ENCODE data around the gene MAPKAPK3. TPM values are rescaled to one million over a fixed set of nuclear protein-coding genes. Genes with fewer than 3 reads are reported as not detected.

Gene MAPKAPK3
- total RNA-seq, 1 donor from 2014 or later: 23.7 TPM

DNA sequence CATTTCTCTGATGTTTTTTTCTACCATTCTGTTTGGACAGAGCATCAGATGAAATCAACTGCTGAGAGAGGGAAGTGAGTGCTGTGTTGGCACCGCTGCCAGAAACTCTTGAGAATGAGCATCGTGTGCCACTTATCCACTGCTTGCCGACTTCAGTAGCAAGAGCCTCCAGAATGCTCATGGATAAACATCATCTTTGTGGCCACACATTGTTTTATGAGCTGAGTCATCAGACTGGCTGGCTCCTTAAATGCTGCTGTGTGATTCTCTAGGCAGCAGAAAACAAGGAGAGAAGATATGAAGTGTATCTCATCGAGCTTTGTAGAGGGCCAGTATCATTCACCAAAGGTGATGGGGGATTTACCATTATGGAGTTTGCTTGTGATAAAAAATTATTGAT, 54.4 kb downstream of the MAPKAPK3 start:
- H3K4me1 ChIP-seq: no peaks in the 10 kb centered on the region
- H3K27ac ChIP-seq: no peak overlapping the region
- H3K9me3 ChIP-seq: no peaks in the 10 kb centered on the region
- no peaks in the 10 kb centered on the region for H3K36me3 ChIP-seq
- H3K27me3 ChIP-seq: no peaks in the 10 kb centered on the region
- DNase-seq (ENCODE audit: low spot score in 2 of 2): no peak
- TF ChIP-seq, protein P1, sequence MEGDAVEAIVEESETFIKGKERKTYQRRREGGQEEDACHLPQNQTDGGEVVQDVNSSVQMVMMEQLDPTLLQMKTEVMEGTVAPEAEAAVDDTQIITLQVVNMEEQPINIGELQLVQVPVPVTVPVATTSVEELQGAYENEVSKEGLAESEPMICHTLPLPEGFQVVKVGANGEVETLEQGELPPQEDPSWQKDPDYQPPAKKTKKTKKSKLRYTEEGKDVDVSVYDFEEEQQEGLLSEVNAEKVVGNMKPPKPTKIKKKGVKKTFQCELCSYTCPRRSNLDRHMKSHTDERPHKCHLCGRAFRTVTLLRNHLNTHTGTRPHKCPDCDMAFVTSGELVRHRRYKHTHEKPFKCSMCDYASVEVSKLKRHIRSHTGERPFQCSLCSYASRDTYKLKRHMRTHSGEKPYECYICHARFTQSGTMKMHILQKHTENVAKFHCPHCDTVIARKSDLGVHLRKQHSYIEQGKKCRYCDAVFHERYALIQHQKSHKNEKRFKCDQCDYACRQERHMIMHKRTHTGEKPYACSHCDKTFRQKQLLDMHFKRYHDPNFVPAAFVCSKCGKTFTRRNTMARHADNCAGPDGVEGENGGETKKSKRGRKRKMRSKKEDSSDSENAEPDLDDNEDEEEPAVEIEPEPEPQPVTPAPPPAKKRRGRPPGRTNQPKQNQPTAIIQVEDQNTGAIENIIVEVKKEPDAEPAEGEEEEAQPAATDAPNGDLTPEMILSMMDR (IDR thresholded peaks at IDR 0.05): no peak
- intact Hi-C loops (cut with DNase I): loop anchor here (10.0 kb wide), 1 partner anchor 703 kb away; no protein-coding TSS in a partner anchor
- H3K4me3 ChIP-seq: no peak overlapping the region

DNA sequence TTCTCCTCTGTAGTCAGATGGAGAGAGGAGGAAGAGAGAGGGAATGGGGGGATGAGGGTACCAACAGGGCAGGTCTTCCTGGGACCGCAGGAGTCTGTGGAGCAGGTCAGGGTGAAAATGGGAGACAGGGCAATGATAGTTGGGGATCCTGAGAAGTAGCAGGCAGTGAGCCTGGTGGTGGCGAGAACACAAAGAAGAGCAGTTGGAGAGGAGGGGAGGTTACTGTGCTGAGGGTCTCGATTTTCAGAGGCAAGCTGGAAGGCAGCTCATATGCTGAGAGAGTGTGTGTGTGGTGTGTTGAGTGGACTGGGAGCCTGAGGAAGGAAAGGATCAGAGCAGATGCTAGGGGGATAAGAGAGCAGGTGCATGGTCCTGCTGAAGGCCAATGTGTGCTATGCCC, 55.7 kb downstream of the MAPKAPK3 start:
- TF ChIP-seq, protein P1 (IDR thresholded peaks at IDR 0.05): no peak
- intact Hi-C loops (cut with DNase I): loop anchor here (10.0 kb wide), 1 partner anchor 702 kb away; no protein-coding TSS in a partner anchor
- Histone ChIP-seq H3K9me3 (no peaks in the 10 kb centered on the region), H3K27ac (no peak overlapping the region), H3K27me3 (no peaks in the 10 kb centered on the region), H3K4me3 (no peak overlapping the region), H3K36me3 (no peaks in the 10 kb centered on the region), H3K4me1 (no peaks in the 10 kb centered on the region)
- no peak for DNase-seq (ENCODE audit: low spot score in 2 of 2)

DNA sequence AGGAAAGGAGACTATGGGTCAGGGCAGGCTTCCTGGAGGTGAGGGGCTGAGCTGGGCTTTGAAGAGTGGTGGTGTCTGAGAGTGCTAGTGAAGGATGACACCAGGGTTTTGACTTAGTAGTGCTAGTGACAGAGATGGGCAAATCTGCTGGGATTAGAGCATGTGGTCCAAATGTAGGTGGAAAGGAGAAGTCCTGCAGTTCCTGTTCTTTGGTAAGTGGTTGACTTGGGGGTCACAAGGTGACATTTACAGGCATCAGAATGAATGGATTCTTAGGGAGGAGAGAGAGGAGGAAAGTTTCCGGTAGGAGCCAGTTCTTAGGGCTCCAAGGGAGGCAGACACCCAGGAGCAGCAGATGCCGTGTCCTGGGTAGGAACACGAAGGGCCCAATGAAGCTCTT, 57.0 kb downstream of the MAPKAPK3 start:
- no peaks in the 10 kb centered on the region for H3K27me3 ChIP-seq
- no peaks in the 10 kb centered on the region for H3K4me1 ChIP-seq
- DNase-seq (ENCODE audit: low spot score in 2 of 2): no peak
- H3K27ac ChIP-seq: no peak overlapping the region
- no peaks in the 10 kb centered on the region for H3K9me3 ChIP-seq
- intact Hi-C loops (cut with DNase I): loop anchor here (2.0 to 10.0 kb wide), 2 partner anchors 57 to 701 kb away; partner anchors contain the start of gene MAPKAPK3
- no peak overlapping the region for H3K4me3 ChIP-seq
- TF ChIP-seq, protein P1 (IDR thresholded peaks at IDR 0.05): no peak
- H3K36me3 ChIP-seq: no peaks in the 10 kb centered on the region

DNA sequence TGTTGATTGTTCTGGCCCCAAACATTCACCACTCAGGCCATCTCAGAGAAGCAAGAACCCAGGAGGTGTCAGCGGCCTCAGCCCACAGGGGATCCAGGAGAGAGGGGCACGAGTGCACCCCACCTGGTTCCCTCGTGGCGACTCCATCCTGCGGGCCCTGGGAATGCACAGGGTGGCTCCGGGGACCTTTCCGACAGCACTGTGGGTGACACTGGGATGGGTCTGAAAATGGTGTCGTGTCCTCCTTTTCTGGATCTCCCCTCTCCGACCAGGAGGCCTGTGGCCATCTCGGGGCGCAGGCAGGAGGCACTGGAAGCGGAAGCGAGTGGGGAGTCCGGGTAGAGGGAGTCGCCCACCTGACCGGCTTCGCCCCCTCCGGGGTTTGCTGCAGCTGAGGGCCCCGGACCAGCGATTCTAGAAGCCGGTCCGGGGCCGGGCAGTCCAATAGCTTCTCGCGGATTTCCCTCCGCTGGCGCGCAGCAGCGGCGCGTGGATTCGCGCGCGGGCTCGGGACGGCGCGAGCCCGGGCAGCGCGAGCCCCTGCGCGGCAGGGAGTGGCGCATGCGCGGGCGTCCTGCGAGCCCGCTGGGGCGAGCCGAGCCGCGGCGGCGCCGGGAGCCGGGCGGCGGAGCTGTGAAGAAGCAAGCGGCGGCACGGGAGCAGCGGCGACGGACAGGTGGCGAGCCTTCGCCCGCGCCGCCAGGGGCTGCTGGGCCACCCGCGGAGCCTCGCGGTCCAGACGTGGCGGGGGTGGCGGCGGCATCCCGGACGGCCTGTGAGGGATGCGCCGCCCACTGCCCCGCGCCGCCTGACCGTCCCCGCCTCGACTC, 57.6 kb downstream of the MAPKAPK3 start, which contains the start of gene DOCK3:
TSS of gene DOCK3 (plus strand) at position 579 of the 830 bp plus-strand sequence. CDS start 337 bp downstream, outside the sequence.
- Histone ChIP-seq H3K4me3 (peak within 1 kb of the TSS; percentile 67), H3K27ac (no peak within 1 kb of the TSS), H3K36me3 (no peaks in the 10 kb centered on the region), H3K27me3 (no peaks in the 10 kb centered on the region), H3K4me1 (no peaks in the 10 kb centered on the region), H3K9me3 (no peaks in the 10 kb centered on the region)
- intact Hi-C loops (cut with DNase I): loop anchor here (2.0 to 10.0 kb wide), 2 partner anchors 58 to 700 kb away; partner anchors contain the start of gene MAPKAPK3
- DNase-seq (ENCODE audit: low spot score in 2 of 2): peak in 1 of 2 donors; percentile 73
- TF ChIP-seq, protein P1 (IDR thresholded peaks at IDR 0.05): no peak

DNA sequence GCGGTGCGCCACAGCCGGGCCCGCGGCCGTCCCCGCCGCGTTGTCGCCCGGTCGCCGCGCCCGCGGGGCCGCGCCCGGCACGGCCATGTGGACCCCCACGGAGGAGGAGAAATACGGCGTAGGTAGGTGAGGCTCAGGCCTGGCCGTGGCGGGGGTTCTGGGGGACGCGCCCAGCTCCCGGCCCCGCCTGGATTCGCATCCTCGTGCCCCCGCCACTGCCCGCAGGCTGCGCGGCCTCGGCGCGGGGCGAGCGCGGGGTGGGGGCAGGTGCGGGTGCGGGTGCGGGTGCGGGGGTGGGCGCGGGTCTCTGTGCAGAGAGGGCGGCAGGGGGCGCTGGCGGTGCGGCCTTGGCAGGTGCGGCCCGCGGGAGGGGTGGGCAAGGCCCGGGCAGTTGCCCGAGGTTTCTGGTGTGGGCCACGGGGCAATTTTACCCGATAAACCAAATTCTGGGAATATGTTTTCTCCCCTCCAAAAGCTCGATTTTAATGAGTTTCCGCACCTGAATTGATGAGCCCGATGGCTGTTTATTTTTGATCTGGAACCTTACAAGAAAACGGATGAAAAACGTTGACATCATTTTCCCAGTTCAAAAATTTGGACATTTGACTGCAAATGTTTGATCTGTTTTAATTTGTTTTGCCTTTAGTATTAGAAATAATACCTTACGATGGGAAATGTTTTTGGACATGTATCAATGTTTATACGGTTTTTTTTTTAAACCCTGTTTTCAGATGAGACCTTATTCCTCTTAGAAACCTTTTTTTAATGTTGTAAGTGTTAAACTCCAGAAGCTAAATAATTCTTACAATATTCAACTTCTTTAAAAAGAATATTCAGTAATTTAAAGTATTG, 58.5 kb downstream of the MAPKAPK3 start:
- Histone ChIP-seq H3K27me3 (no peaks in the 10 kb centered on the region), H3K36me3 (no peaks in the 10 kb centered on the region), H3K4me3 (peak overlapping the region; percentile 67), H3K4me1 (no peaks in the 10 kb centered on the region), H3K27ac (no peak overlapping the region), H3K9me3 (no peaks in the 10 kb centered on the region)
- intact Hi-C loops (cut with DNase I): loop anchor here (2.0 to 10.0 kb wide), 2 partner anchors 59 to 699 kb away; partner anchors contain the start of gene MAPKAPK3
- TF ChIP-seq, protein P1 (IDR thresholded peaks at IDR 0.05): no peak
- no peak for DNase-seq (ENCODE audit: low spot score in 2 of 2)
